Measurements from ENCODE around the gene PKDREJ. TPM values are rescaled to one million over a fixed set of nuclear protein-coding genes. Genes with fewer than 3 reads are reported as not detected.

Gene PKDREJ
- total and polyA plus RNA-seq, 10 donors, result 0.02 to 0.06 (median 0.02) TPM; not detected in 7

DNA sequence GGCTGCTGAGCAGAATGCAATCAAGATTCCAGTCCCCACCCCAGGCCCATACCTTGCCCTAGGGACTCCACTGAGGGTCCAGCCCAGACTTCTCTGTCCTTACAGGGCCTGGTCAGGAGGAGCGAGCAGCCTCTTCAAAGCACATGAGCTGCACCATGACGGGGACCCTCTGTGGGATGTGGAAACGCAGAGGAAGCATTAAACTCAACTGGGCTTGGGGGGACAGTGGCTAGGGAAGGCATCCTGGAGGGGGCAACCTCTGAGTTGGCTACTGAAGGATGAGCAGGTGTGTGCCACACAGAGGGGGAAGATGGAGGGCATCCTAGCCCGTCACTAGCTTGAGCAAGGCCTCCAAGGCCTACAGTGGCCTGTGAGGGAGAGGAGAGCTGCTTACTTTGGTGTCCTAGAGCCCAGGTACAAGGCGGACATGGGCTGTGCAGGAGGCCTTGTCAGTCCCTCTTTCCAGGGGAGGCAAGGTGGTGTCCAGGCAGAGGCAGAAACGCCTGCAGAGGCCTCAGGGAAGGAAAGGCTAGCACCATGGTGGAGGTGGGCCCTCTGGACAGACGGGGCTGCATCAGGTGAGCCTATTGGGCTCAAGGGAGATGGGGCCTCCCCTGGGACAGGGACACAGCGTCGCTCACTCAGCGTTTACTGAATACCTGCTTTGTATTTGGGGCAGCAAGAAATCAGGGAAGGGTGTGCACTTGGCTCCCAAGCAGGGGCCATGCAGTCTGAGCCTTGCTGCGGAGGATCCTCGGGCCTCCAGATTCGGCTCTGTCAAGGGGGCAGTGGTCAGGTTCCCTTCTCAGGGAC, 18.9 kb upstream of the PKDREJ start:
- H3K9me3 ChIP-seq, result no peaks in the 10 kb centered on the region
- WGBS, 5 donors, result 91 to 96% (median 96%) methylated on average over 13 of the region's 13 CpGs
- H3K4me3 ChIP-seq, result peak overlapping the region in 3 of 8 donors; percentile 5 to 55 (median 7)
- intact Hi-C loops (cut with DNase I; ENCODE audit: low total_unique reads), result no loop called here
- no peak for TF ChIP-seq POLR2AphosphoS5 (IDR thresholded peaks at IDR 0.05)
- TF ChIP-seq, protein P1, sequence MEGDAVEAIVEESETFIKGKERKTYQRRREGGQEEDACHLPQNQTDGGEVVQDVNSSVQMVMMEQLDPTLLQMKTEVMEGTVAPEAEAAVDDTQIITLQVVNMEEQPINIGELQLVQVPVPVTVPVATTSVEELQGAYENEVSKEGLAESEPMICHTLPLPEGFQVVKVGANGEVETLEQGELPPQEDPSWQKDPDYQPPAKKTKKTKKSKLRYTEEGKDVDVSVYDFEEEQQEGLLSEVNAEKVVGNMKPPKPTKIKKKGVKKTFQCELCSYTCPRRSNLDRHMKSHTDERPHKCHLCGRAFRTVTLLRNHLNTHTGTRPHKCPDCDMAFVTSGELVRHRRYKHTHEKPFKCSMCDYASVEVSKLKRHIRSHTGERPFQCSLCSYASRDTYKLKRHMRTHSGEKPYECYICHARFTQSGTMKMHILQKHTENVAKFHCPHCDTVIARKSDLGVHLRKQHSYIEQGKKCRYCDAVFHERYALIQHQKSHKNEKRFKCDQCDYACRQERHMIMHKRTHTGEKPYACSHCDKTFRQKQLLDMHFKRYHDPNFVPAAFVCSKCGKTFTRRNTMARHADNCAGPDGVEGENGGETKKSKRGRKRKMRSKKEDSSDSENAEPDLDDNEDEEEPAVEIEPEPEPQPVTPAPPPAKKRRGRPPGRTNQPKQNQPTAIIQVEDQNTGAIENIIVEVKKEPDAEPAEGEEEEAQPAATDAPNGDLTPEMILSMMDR (IDR thresholded peaks at IDR 0.05 in 8 of 11, conservative IDR thresholded peaks at IDR 0.05 in 3 of 11), result no peak
- no peak for TF ChIP-seq POLR2A (IDR thresholded peaks at IDR 0.05)
- H3K4me1 ChIP-seq, result peaks cover 3 to 87% (median 27%) of the 10 kb centered on the region in 6 donors
- H3K36me3 ChIP-seq, result peaks cover 0 to 100% (median 75%) of the 10 kb centered on the region in 6 donors
- DNase-seq, result no peak
- H3K27me3 ChIP-seq (replicated peaks in 1 of 7), result no peaks in the 10 kb centered on the region
- peak overlapping the region in 6 of 8 donors; percentile 74 to 86 (median 78) for H3K27ac ChIP-seq

DNA sequence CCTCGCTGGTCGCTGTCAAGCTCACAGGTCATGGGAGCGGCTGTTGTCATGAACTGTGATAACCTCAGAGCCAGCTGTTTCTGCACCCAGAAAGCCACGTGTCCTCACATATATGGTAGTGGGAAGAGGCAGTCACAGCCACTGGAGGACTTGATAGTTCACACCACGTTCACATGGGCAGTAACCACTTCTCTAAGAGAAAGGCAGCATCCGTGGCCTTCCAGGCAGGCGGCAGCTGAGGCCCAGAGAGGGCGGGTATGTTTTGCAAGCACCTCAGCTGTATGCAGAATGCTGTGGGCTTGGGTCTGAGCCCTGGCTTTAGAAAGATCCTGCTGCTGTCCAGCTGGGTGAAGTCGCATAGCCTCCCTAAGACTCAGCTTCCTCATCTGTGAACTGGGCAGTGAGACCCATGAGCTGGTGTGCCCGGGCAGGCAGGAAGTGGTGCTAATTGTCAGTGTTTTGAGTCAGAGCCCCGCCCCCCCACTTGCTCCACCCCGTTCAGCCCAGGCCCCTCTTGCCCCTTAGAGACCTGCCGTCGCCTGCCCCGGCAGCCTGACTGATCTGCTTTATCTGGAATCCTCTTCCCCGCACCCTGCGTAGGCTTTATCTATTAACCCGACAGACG, 18.0 kb upstream of the PKDREJ start:
- Histone ChIP-seq H3K36me3 (peaks cover 0 to 98% (median 75%) of the 10 kb centered on the region in 6 donors), H3K4me1 (peaks cover 0 to 81% (median 20%) of the 10 kb centered on the region in 6 donors), H3K27ac (peak overlapping the region in 7 of 8 donors; percentile 67 to 86 (median 78)), H3K27me3 (replicated peaks in 1 of 7) (no peaks in the 10 kb centered on the region), H3K9me3 (no peaks in the 10 kb centered on the region), H3K4me3 (peak overlapping the region in 3 of 8 donors; percentile 5 to 55 (median 7))
- intact Hi-C loops (cut with DNase I; ENCODE audit: low total_unique reads), result no loop called here
- peak; percentile 86 for DNase-seq
- TF ChIP-seq POLR2A (IDR thresholded peaks at IDR 0.05), result no peak
- peak; percentile 53 to 79 (median 73) for TF ChIP-seq POLR2AphosphoS5 (IDR thresholded peaks at IDR 0.05)
- TF ChIP-seq, protein P1 (IDR thresholded peaks at IDR 0.05 in 8 of 11, conservative IDR thresholded peaks at IDR 0.05 in 3 of 11), result no peak
- 64 to 75% (median 70%) methylated on average over 14 to 19 of the region's 19 CpGs for WGBS, 5 donors

DNA sequence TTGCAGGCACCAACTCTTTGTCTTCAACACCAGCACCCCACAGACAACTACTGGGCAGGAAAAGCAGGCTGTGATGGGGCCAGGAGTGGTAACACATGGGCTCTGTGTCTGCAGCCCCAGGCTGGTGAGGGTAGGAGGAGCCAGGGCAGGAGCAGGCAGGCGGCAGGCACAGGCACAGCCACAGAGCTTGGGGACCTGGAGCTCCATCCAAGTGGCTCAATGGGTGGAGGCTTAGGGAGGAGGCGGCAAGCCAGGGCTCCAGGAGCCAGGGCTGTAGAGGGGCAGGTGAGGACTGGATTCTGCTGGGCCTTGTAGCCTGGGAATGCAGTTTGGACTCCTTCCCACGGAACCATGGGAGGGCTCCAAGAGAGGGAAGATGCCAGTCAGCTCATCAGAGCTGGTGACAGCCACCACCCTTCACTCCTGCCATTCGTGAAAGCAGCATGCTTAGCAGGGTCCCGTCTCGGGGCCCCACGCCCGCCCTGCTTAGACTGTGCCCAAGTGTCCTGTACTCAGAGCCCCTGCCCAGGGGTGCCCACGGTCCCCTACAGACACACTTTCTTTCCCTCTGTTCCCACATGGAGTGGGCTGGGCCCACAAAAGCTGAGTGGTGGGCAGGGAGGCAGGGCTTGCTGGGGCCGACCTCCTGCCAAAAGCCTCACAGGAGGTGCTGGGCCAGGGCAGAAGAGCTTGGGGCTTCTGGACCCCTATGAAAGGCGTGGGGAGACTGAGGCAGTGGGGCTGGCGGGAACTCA, 17.1 kb upstream of the PKDREJ start:
- intact Hi-C loops (cut with DNase I; ENCODE audit: low total_unique reads), result no loop called here
- DNase-seq, result no peak
- TF ChIP-seq POLR2A (IDR thresholded peaks at IDR 0.05) (no peak), POLR2AphosphoS5 (IDR thresholded peaks at IDR 0.05) (no peak)
- TF ChIP-seq, protein P1 (IDR thresholded peaks at IDR 0.05 in 8 of 11, conservative IDR thresholded peaks at IDR 0.05 in 3 of 11), result no peak
- Histone ChIP-seq H3K27ac (peak overlapping the region; percentile 29 to 86 (median 76)), H3K36me3 (peaks cover 3 to 98% (median 76%) of the 10 kb centered on the region in 6 donors), H3K4me1 (peaks cover 0 to 79% (median 20%) of the 10 kb centered on the region in 6 donors), H3K9me3 (no peaks in the 10 kb centered on the region), H3K4me3 (no peak overlapping the region), H3K27me3 (replicated peaks in 1 of 7) (no peaks in the 10 kb centered on the region)
- 90 to 97% (median 93%) methylated on average over 11 to 12 of the region's 12 CpGs for WGBS, 5 donors

Data from spleen (tissue), 11 donors.